ENCODE results near the gene RNF224. TPM values are rescaled to one million over a fixed set of nuclear protein-coding genes. Genes with fewer than 3 reads are reported as not detected.

The RNF224 gene
- total and polyA plus RNA-seq, 2 of the 13 experiments (the other 11 are each of a cell fraction or from before 2014, with no cell fraction given), result 0.09 TPM; not detected in 1

DNA sequence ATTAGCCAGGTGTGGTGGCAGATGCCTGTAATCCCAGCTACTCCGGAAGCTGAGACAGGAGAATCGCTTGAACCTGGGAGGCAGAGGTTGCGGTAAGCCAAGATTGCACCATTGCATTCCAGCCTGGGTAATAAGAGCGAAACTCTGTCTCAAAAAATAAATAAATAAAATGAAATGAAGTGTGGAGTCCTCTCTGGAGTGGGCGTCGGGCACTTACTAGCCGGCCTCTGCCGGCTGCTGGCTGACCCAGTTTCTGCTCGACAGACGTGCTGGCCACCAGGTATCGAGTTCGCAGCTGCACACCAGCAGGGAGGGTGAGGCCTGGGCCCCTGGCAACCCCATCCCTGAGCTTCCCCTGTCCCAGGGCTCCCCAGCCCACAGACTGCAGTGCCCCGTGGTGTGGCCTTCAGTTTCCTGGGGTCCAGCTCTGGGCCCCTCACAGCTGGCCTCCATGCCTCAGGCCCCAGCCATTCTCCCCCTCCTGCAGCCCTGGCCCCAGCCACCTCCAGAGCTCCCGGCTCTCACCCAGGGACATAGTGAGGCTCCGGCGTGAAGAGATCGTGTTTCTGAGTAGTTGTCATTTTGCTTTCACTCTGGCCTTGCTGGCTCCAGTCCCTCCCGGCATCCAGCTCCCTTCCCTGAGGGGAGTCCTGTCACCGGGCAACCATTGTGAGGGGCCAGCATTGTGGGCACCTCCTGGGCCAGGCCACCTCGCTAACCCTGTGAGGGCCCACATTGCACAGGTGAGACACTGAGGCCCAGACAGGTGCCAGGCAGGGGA is 20.0 kb downstream of the RNF224 start (continued):
- TF ChIP-seq NFE2L2 (IDR thresholded peaks at IDR 0.05; ENCODE audit: low read length) (no peak), NCOA1 (CRISPR knock-in tag; IDR thresholded peaks at IDR 0.05) (no peak), ZNF614 (CRISPR knock-in tag; IDR thresholded peaks at IDR 0.05; ENCODE audit: borderline replicate concordance) (no peak), ZNF781 (CRISPR knock-in tag; IDR thresholded peaks at IDR 0.05; ENCODE audit: borderline replicate concordance, not compliant biosample characterization) (no peak), ZNF652 (CRISPR knock-in tag; IDR thresholded peaks at IDR 0.05; ENCODE audit: borderline replicate concordance, low read depth) (no peak), SIN3A (IDR thresholded peaks at IDR 0.05; ENCODE audit: borderline replicate concordance, low read depth, low read length) (peak; percentile 29; the same call in 1 of the 2 replicates), ZNF225 (CRISPR knock-in tag; IDR thresholded peaks at IDR 0.05) (no peak), ZNF629 (CRISPR knock-in tag; conservative IDR thresholded peaks at IDR 0.05) (no peak), KLF15 (CRISPR knock-in tag; IDR thresholded peaks at IDR 0.05; ENCODE audit: borderline replicate concordance) (no peak), ZFY (CRISPR knock-in tag; IDR thresholded peaks at IDR 0.05) (peak; percentile 42; the same call in 1 of the 2 replicates), NR1H2 (CRISPR knock-in tag; IDR thresholded peaks at IDR 0.05; ENCODE audit: borderline replicate concordance, low read depth) (no peak), KMT2B (CRISPR knock-in tag; IDR thresholded peaks at IDR 0.05) (no peak), RNF2 (conservative IDR thresholded peaks at IDR 0.05; ENCODE audit: low read depth) (no peak), KDM1A (CRISPR knock-in tag; IDR thresholded peaks at IDR 0.05) (no peak), ZNF230 (CRISPR knock-in tag; IDR thresholded peaks at IDR 0.05) (no peak), AGO1 (IDR thresholded peaks at IDR 0.05; ENCODE audit: low read depth, low read length, poor library complexity, severe bottlenecking) (peak; percentile 68), ZNF570 (CRISPR knock-in tag; IDR thresholded peaks at IDR 0.05; ENCODE audit: borderline replicate concordance) (no peak), MTF1 (CRISPR knock-in tag; IDR thresholded peaks at IDR 0.05) (no peak)
- TF ChIP-seq, protein P1, sequence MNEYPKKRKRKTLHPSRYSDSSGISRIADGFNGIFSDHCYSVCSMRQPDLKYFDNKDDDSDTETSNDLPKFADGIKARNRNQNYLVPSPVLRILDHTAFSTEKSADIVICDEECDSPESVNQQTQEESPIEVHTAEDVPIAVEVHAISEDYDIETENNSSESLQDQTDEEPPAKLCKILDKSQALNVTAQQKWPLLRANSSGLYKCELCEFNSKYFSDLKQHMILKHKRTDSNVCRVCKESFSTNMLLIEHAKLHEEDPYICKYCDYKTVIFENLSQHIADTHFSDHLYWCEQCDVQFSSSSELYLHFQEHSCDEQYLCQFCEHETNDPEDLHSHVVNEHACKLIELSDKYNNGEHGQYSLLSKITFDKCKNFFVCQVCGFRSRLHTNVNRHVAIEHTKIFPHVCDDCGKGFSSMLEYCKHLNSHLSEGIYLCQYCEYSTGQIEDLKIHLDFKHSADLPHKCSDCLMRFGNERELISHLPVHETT (CRISPR knock-in tag; conservative IDR thresholded peaks at IDR 0.05), result no peak
- TF ChIP-seq, protein P2, sequence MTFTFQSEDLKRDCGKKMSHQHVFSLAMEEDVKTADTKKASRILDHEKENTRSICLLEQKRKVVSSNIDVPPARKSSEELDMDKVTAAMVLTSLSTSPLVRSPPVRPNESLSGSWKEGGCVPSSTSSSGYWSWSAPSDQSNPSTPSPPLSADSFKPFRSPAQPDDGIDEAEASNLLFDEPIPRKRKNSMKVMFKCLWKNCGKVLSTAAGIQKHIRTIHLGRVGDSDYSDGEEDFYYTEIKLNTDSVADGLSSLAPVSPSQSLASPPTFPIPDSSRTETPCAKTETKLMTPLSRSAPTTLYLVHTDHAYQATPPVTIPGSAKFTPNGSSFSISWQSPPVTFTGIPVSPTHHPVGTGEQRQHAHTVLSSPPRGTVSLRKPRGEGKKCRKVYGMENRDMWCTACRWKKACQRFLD (CRISPR knock-in tag; IDR thresholded peaks at IDR 0.05; ENCODE audit: borderline replicate concordance), result no peak
- TF ChIP-seq, protein P3, sequence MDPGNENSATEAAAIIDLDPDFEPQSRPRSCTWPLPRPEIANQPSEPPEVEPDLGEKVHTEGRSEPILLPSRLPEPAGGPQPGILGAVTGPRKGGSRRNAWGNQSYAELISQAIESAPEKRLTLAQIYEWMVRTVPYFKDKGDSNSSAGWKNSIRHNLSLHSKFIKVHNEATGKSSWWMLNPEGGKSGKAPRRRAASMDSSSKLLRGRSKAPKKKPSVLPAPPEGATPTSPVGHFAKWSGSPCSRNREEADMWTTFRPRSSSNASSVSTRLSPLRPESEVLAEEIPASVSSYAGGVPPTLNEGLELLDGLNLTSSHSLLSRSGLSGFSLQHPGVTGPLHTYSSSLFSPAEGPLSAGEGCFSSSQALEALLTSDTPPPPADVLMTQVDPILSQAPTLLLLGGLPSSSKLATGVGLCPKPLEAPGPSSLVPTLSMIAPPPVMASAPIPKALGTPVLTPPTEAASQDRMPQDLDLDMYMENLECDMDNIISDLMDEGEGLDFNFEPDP (CRISPR knock-in tag; conservative IDR thresholded peaks at IDR 0.05), result no peak
- TF ChIP-seq, protein P4, sequence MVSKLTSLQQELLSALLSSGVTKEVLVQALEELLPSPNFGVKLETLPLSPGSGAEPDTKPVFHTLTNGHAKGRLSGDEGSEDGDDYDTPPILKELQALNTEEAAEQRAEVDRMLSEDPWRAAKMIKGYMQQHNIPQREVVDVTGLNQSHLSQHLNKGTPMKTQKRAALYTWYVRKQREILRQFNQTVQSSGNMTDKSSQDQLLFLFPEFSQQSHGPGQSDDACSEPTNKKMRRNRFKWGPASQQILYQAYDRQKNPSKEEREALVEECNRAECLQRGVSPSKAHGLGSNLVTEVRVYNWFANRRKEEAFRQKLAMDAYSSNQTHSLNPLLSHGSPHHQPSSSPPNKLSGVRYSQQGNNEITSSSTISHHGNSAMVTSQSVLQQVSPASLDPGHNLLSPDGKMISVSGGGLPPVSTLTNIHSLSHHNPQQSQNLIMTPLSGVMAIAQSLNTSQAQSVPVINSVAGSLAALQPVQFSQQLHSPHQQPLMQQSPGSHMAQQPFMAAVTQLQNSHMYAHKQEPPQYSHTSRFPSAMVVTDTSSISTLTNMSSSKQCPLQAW (CRISPR knock-in tag; IDR thresholded peaks at IDR 0.05), result no peak
- TF ChIP-seq, protein P5, sequence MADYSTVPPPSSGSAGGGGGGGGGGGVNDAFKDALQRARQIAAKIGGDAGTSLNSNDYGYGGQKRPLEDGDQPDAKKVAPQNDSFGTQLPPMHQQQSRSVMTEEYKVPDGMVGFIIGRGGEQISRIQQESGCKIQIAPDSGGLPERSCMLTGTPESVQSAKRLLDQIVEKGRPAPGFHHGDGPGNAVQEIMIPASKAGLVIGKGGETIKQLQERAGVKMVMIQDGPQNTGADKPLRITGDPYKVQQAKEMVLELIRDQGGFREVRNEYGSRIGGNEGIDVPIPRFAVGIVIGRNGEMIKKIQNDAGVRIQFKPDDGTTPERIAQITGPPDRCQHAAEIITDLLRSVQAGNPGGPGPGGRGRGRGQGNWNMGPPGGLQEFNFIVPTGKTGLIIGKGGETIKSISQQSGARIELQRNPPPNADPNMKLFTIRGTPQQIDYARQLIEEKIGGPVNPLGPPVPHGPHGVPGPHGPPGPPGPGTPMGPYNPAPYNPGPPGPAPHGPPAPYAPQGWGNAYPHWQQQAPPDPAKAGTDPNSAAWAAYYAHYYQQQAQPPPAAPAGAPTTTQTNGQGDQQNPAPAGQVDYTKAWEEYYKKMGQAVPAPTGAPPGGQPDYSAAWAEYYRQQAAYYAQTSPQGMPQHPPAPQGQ (CRISPR knock-in tag; IDR thresholded peaks at IDR 0.05; ENCODE audit: borderline replicate concordance), result no peak
